GM23338 (cell line): ENCODE measurements around the gene MRE11. TPM values are rescaled to one million over a fixed set of nuclear protein-coding genes. Genes with fewer than 3 reads are reported as not detected.

Experiments
- ATAC-seq: fragments of 200-7000 bp; cut with Tn5 transposase; 3 replicates; pipeline ENCODE4 v1.9.1; 2020
- DNase-seq: peaks from one replicate; pipeline ENCODE4 v3.0.0-alpha.2; 2015; ENCODE audit warnings: low spot score
- H2AFZ ChIP-seq: fragments of 200-600 bp; sonication (generic); 2 replicates; pipeline ENCODE4 v1.8.0; 2016; ENCODE audit warnings: antibody characterized with exemption, mild to moderate bottlenecking, moderate library complexity
- H3F3A ChIP-seq: fragments of 200-600 bp; sonication (generic); replicated peaks from 2 replicates; pipeline ENCODE4 v1.8.0; 2017; ENCODE audit warnings: antibody characterized with exemption, mixed run types, low read depth
- H3K27ac ChIP-seq: fragments of 200-600 bp; sonication (generic); 2 replicates; pipeline ENCODE4 v1.6.1; 2016; ENCODE audit warnings: low read depth
- H3K27me3 ChIP-seq: fragments of 200-600 bp; sonication (generic); 2 replicates; pipeline ENCODE4 v1.8.0; 2016; ENCODE audit warnings: mild to moderate bottlenecking, mixed run types, moderate library complexity; ENCODE audit not compliant: insufficient read depth
- H3K36me3 ChIP-seq: fragments of 200-600 bp; sonication (generic); 2 replicates; pipeline ENCODE4 v1.8.0; 2016; ENCODE audit warnings: mild to moderate bottlenecking; ENCODE audit not compliant: insufficient read depth
- H3K4me1 ChIP-seq: fragments of 200-600 bp; sonication (generic); 2 replicates; pipeline ENCODE4 v1.8.0; 2016; ENCODE audit warnings: mild to moderate bottlenecking, moderate library complexity; ENCODE audit not compliant: insufficient read depth
- H3K4me2 ChIP-seq: fragments of 200-600 bp; sonication (generic); 2 replicates; pipeline ENCODE4 v1.7.1; 2017; ENCODE audit warnings: mixed run types
- H3K4me3 ChIP-seq: fragments of 200-600 bp; sonication (generic); 2 replicates; pipeline ENCODE4 v1.6.1; 2016; ENCODE audit warnings: mixed run types
- H3K79me2 ChIP-seq: fragments of 200-600 bp; sonication (generic); replicated peaks from 2 replicates; pipeline ENCODE4 v1.8.0; 2017; ENCODE audit warnings: mild to moderate bottlenecking; ENCODE audit not compliant: insufficient read depth
- H3K9me2 ChIP-seq: fragments of 200-600 bp; sonication (generic); 2 replicates; pipeline ENCODE4 v1.8.0; 2017; ENCODE audit not compliant: insufficient read depth
- H4K20me1 ChIP-seq: fragments of 200-600 bp; sonication (generic); replicated peaks from 2 replicates; pipeline ENCODE4 v1.8.0; 2017; ENCODE audit warnings: mild to moderate bottlenecking; ENCODE audit not compliant: insufficient read depth
- H3K27ac Mint-ChIP-seq: 2 replicates; pipeline ENCODE4 v1.8.0; 2020; ENCODE audit warnings: inconsistent platforms, mild to moderate bottlenecking, moderate library complexity, mixed read lengths
- H3K27me3 Mint-ChIP-seq: 3 replicates; pipeline ENCODE4 v1.8.0; 2022; ENCODE audit warnings: low read depth, mild to moderate bottlenecking, moderate library complexity, mixed read lengths, inconsistent platforms; ENCODE audit not compliant: insufficient read depth, poor library complexity
- H3K36me3 Mint-ChIP-seq: 3 replicates; pipeline ENCODE4 v1.8.0; 2021; ENCODE audit warnings: low read depth, mild to moderate bottlenecking, inconsistent platforms, moderate library complexity, mixed read lengths
- H3K4me1 Mint-ChIP-seq: 3 replicates; pipeline ENCODE4 v1.8.0; 2020; ENCODE audit warnings: mild to moderate bottlenecking, inconsistent platforms, mixed read lengths
- H3K4me3 Mint-ChIP-seq: 3 replicates; pipeline ENCODE4 v1.8.0; 2021; ENCODE audit warnings: moderate library complexity, mild to moderate bottlenecking, inconsistent platforms, mixed read lengths
- H3K9me3 Mint-ChIP-seq: 3 replicates; pipeline ENCODE4 v1.8.0; 2020; ENCODE audit warnings: moderate library complexity, mild to moderate bottlenecking, inconsistent platforms, mixed read lengths
- CREB1 ChIP-seq: fragments of 250-450 bp; sonication (Bioruptor Pico); IDR thresholded peaks from 2 replicates; pipeline ENCODE4 v1.5.0; 2020; ENCODE audit warnings: low read depth, mild to moderate bottlenecking, moderate library complexity
- EZH2 ChIP-seq: fragments of 200-600 bp; sonication (generic); IDR thresholded peaks from one replicate; pipeline ENCODE4 v1.8.0; 2017; ENCODE audit warnings: antibody characterized with exemption, mild to moderate bottlenecking, low read depth; ENCODE audit not compliant: unreplicated experiment
- EZH2phosphoT487 ChIP-seq: fragments of 200-600 bp; sonication (generic); IDR thresholded peaks from one replicate; pipeline ENCODE4 v1.8.1; 2018; ENCODE audit warnings: antibody characterized with exemption; ENCODE audit not compliant: unreplicated experiment
- JUNB ChIP-seq: IDR thresholded peaks from one replicate; pipeline ENCODE4 v1.6.1; 2016; ENCODE audit warnings: antibody characterized with exemption; ENCODE audit not compliant: unreplicated experiment
- NANOG ChIP-seq: IDR thresholded peaks from 2 replicates; pipeline ENCODE4 v1.6.1; 2016; ENCODE audit warnings: antibody characterized with exemption, borderline replicate concordance
- POLR2AphosphoS5 ChIP-seq: IDR thresholded peaks from 2 replicates; pipeline ENCODE4 v1.6.1; 2016; ENCODE audit warnings: antibody characterized with exemption, low read depth
- STAT1 ChIP-seq: IDR thresholded peaks from one replicate; pipeline ENCODE4 v1.6.1; 2016; ENCODE audit warnings: antibody characterized with exemption; ENCODE audit not compliant: unreplicated experiment
- ZNF114 ChIP-seq: fragments of 250-450 bp; sonication (Bioruptor Pico); IDR thresholded peaks from 2 replicates; pipeline ENCODE4 v1.5.0; 2020; ENCODE audit warnings: mild to moderate bottlenecking, moderate library complexity
- polyA plus RNA-seq: library from polyadenylated mRNA; unstranded; fragments of >200 nt; fragmentation: Nextera tagmentation; extraction: Ambion mirVana; gene quantifications from 2 replicates; pipeline ENCODE4 v1.2.1, GENCODE V29; 2016
- total RNA-seq: library from RNA; depleted of rRNA; stranded (reverse); fragments of >200 nt; shearing (Covaris generic); gene quantifications from 2 replicates; pipeline ENCODE4 v1.2.3, GENCODE V29; 2014
- TF ChIP-seq, protein P1 (sequence below), 2 experiments: fragments of 200-600 bp in 1 of 2; sonication (generic) in 1 of 2; conservative IDR thresholded peaks; 2 replicates each; pipeline versions ENCODE4 v1.5.1 to v1.6.1; 2016 to 2017; ENCODE audit warnings: antibody characterized with exemption in 2 of 2, low read depth in 2 of 2, mild to moderate bottlenecking in 2 of 2, moderate library complexity in 1 of 2
- TF ChIP-seq, protein P2 (sequence below): IDR thresholded peaks from 2 replicates; pipeline ENCODE4 v1.6.1; 2016; ENCODE audit warnings: antibody characterized with exemption
- TF ChIP-seq, protein P3 (sequence below): IDR thresholded peaks from one replicate; pipeline ENCODE4 v1.6.1; 2018; ENCODE audit warnings: antibody characterized with exemption; ENCODE audit not compliant: unreplicated experiment

Gene MRE11
- total and polyA plus RNA-seq, 2 experiments from 2014 or later = 23.3 to 38.5 TPM

DNA sequence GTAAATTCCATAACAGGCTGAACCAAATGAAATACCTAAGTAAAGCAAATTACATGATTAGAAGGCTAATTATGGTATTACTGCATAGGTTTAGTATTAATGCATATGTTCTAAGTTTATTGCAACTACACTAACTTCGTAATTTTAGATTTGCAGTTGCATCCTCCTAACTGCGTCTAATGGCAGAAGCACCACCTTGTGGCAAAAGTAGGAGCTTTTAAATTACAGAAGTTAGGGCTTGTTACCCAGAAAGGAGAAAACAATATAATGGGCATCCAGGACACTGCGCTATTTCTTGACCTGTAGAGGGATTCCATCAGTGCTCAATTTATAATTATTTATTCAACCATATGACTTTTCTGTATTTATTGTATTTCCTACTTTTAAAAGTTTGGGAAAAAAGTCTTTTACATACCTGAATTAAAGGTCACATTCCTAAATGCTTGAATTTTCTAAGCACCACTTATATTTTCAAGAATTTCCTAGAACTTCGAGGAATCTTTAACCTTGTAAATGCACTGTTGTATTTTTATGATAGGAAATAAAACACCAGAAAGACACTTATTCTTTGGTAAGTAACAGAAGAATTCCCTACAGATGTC lies 76.2 kb downstream of the MRE11 start:
- Mint-ChIP-seq H3K27me3 (no peaks in the 10 kb centered on the region), H3K27ac (no peak overlapping the region), H3K4me1 (no peaks in the 10 kb centered on the region), H3K4me3 (no peak overlapping the region), H3K9me3 (no peaks in the 10 kb centered on the region), H3K36me3 (peaks cover 11% of the 10 kb centered on the region; the same call in 2 of the 3 replicates)
- Histone ChIP-seq H3K27ac (no peak overlapping the region; the same call in 1 of the 2 replicates), H2AFZ (no peak overlapping the region), H3K4me3 (no peak overlapping the region), H4K20me1 (no peaks in the 10 kb centered on the region), H3K4me2 (no peak overlapping the region), H3K79me2 (no peaks in the 10 kb centered on the region), H3K9me2 (no peaks in the 10 kb centered on the region), H3K4me1 (no peaks in the 10 kb centered on the region), H3K36me3 (no peaks in the 10 kb centered on the region), H3F3A (no peaks in the 10 kb centered on the region), H3K27me3 (no peaks in the 10 kb centered on the region)
- peak; percentile 82 for ATAC-seq
- peak; percentile 66 for DNase-seq
- no peak for TF ChIP-seq STAT1
- no peak for TF ChIP-seq EZH2
- TF ChIP-seq, protein P1, sequence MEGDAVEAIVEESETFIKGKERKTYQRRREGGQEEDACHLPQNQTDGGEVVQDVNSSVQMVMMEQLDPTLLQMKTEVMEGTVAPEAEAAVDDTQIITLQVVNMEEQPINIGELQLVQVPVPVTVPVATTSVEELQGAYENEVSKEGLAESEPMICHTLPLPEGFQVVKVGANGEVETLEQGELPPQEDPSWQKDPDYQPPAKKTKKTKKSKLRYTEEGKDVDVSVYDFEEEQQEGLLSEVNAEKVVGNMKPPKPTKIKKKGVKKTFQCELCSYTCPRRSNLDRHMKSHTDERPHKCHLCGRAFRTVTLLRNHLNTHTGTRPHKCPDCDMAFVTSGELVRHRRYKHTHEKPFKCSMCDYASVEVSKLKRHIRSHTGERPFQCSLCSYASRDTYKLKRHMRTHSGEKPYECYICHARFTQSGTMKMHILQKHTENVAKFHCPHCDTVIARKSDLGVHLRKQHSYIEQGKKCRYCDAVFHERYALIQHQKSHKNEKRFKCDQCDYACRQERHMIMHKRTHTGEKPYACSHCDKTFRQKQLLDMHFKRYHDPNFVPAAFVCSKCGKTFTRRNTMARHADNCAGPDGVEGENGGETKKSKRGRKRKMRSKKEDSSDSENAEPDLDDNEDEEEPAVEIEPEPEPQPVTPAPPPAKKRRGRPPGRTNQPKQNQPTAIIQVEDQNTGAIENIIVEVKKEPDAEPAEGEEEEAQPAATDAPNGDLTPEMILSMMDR (conservative IDR thresholded peaks at IDR 0.05; ENCODE audit: low read depth in 2 of 2) = peak; percentile 77 to 82
- no peak for TF ChIP-seq POLR2AphosphoS5
- no peak for TF ChIP-seq ZNF114 (CRISPR knock-in tag)
- no peak for TF ChIP-seq EZH2phosphoT487
- TF ChIP-seq CREB1 (CRISPR knock-in tag) = no peak
- TF ChIP-seq, protein P2, sequence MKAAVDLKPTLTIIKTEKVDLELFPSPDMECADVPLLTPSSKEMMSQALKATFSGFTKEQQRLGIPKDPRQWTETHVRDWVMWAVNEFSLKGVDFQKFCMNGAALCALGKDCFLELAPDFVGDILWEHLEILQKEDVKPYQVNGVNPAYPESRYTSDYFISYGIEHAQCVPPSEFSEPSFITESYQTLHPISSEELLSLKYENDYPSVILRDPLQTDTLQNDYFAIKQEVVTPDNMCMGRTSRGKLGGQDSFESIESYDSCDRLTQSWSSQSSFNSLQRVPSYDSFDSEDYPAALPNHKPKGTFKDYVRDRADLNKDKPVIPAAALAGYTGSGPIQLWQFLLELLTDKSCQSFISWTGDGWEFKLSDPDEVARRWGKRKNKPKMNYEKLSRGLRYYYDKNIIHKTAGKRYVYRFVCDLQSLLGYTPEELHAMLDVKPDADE = no peak

DNA sequence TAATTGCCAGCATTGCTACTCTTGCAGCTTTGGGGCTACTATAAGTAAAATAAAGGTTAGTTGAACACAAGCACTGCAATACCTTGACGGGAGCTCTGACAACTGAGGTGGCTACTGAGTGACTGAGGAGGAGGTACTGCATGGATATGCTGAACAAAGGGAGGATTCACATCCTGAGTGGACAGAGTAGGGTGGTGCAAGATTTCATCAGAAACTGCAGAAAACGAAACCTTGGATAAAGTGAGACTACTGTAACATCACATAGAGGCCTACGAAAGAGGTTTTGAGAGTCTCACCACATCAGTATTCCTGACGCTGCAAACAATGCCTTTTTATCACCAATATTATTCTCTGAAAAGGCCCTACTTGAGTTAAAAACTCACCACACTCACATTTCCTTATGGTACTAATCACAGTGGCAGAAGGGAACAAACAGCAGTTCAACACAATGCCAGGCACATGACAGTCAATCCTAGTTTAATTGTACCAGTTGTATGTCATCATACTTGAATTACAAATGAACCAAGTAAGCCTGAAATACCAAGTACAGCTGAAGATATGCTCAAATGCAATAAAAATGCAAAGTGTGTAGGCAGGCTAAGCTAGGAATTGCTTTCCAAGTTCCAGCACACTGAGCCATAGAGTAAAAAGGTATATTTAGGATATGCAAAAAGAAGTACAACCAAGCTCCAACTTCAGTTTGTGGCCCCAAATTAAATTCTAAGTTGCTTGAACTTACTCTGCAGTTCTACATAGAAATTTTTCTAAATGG lies 88.4 kb downstream of the MRE11 start:
- H3K27me3 ChIP-seq = peaks cover 24% of the 10 kb centered on the region
- no peaks in the 10 kb centered on the region for H3K9me2 ChIP-seq
- H3K4me2 ChIP-seq = no peak overlapping the region
- H3K36me3 ChIP-seq = no peaks in the 10 kb centered on the region
- no peaks in the 10 kb centered on the region for H4K20me1 ChIP-seq
- H3K4me3 ChIP-seq = no peak overlapping the region
- ATAC-seq (no peak), DNase-seq (no peak)
- Mint-ChIP-seq H3K4me1 (peaks cover 13% of the 10 kb centered on the region), H3K36me3 (peaks cover 7% of the 10 kb centered on the region), H3K9me3 (peaks cover 6% of the 10 kb centered on the region; the same call in 2 of the 3 replicates), H3K27me3 (peaks cover 25% of the 10 kb centered on the region), H3K4me3 (no peak overlapping the region), H3K27ac (no peak overlapping the region)
- no peak overlapping the region for H2AFZ ChIP-seq
- H3K27ac ChIP-seq = no peak overlapping the region
- H3F3A ChIP-seq = no peaks in the 10 kb centered on the region
- no peaks in the 10 kb centered on the region for H3K79me2 ChIP-seq
- peaks cover 12% of the 10 kb centered on the region for H3K4me1 ChIP-seq
- TF ChIP-seq, protein P1 (conservative IDR thresholded peaks at IDR 0.05; ENCODE audit: low read depth in 2 of 2) = no peak
- TF ChIP-seq POLR2AphosphoS5 = no peak
- TF ChIP-seq CREB1 (CRISPR knock-in tag) = no peak
- TF ChIP-seq NANOG = no peak
- TF ChIP-seq JUNB = no peak
- no peak for TF ChIP-seq EZH2phosphoT487
- no peak for TF ChIP-seq STAT1
- TF ChIP-seq, protein P3, sequence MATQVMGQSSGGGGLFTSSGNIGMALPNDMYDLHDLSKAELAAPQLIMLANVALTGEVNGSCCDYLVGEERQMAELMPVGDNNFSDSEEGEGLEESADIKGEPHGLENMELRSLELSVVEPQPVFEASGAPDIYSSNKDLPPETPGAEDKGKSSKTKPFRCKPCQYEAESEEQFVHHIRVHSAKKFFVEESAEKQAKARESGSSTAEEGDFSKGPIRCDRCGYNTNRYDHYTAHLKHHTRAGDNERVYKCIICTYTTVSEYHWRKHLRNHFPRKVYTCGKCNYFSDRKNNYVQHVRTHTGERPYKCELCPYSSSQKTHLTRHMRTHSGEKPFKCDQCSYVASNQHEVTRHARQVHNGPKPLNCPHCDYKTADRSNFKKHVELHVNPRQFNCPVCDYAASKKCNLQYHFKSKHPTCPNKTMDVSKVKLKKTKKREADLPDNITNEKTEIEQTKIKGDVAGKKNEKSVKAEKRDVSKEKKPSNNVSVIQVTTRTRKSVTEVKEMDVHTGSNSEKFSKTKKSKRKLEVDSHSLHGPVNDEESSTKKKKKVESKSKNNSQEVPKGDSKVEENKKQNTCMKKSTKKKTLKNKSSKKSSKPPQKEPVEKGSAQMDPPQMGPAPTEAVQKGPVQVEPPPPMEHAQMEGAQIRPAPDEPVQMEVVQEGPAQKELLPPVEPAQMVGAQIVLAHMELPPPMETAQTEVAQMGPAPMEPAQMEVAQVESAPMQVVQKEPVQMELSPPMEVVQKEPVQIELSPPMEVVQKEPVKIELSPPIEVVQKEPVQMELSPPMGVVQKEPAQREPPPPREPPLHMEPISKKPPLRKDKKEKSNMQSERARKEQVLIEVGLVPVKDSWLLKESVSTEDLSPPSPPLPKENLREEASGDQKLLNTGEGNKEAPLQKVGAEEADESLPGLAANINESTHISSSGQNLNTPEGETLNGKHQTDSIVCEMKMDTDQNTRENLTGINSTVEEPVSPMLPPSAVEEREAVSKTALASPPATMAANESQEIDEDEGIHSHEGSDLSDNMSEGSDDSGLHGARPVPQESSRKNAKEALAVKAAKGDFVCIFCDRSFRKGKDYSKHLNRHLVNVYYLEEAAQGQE = no peak
